CD4-positive, alpha-beta memory T cell (primary cell): Measurements from ENCODE around the gene DOCK1. TPM values are rescaled to one million over a fixed set of nuclear protein-coding genes. Genes with fewer than 3 reads are reported as not detected.

Experiments
- CTCF ChIA-PET: fragments of 350-600 bp; sonication (Branson Sonifier 250); formaldehyde crosslinking; loops from one replicate; lab custom pipeline; 2021; ENCODE audit warnings: inconsistent platforms; ENCODE audit not compliant: partially characterized antibody; lab: Charles Lee
- POLR2A ChIA-PET: fragments of 350-600 bp; sonication (Branson Sonifier 250); formaldehyde crosslinking; loops from one replicate; lab custom pipeline; 2021; ENCODE audit not compliant: partially characterized antibody; lab: Charles Lee
- DNase-seq, 5 donors: peaks; one replicate each; pipeline versions ENCODE4 v3.0.0 to v3.0.0-alpha.2; 2020 to 2022; ENCODE audit warnings: mixed read lengths in 1 of 5
- H3K27ac ChIP-seq: one replicate; pipeline ENCODE4 v1.7.0; 2013; ENCODE audit warnings: low read depth, low read length
- H3K27me3 ChIP-seq: 2 replicates; pipeline ENCODE4 v1.7.0; 2013; ENCODE audit warnings: mild to moderate bottlenecking, low read length, moderate library complexity; ENCODE audit not compliant: insufficient read depth
- H3K36me3 ChIP-seq: 2 replicates; pipeline ENCODE4 v1.7.0; 2013; ENCODE audit warnings: mild to moderate bottlenecking, low read length, moderate library complexity; ENCODE audit not compliant: insufficient read depth
- H3K4me1 ChIP-seq: 2 replicates; pipeline ENCODE4 v1.7.0; 2013; ENCODE audit warnings: mild to moderate bottlenecking, low read length, moderate library complexity; ENCODE audit not compliant: insufficient read depth
- H3K4me3 ChIP-seq, 2 donors: one replicate each; pipeline ENCODE4 v1.7.0; 2013; ENCODE audit warnings: low read length in 2 of 2, mild to moderate bottlenecking in 1 of 2
- H3K9me3 ChIP-seq, 2 donors: one replicate each; pipeline ENCODE4 v1.7.0; 2013; ENCODE audit warnings: low read length in 2 of 2, control low read depth in 1 of 2; ENCODE audit not compliant: control insufficient read depth in 1 of 2
- H3K27ac Mint-ChIP-seq, 7 donors: one replicate each; pipeline ENCODE4 v1.8.0; 2020 to 2021; ENCODE audit warnings: mixed read lengths in 7 of 7, mild to moderate bottlenecking in 6 of 7, inconsistent platforms in 3 of 7, moderate library complexity in 3 of 7
- H3K27me3 Mint-ChIP-seq, 2 donors: one replicate each; pipeline ENCODE4 v1.8.0; 2020 to 2021; ENCODE audit warnings: mixed read lengths in 2 of 2
- H3K36me3 Mint-ChIP-seq, 2 donors: one replicate each; pipeline ENCODE4 v1.8.0; 2020 to 2021; ENCODE audit warnings: mixed read lengths in 2 of 2, inconsistent platforms in 1 of 2, mild to moderate bottlenecking in 1 of 2
- H3K4me1 Mint-ChIP-seq, 4 donors: one replicate each; pipeline ENCODE4 v1.8.0; 2020 to 2021; ENCODE audit warnings: mixed read lengths in 4 of 4, mild to moderate bottlenecking in 1 of 4
- H3K4me3 Mint-ChIP-seq, 8 donors: one replicate each; pipeline ENCODE4 v1.8.0; 2020 to 2021; ENCODE audit warnings: mixed read lengths in 8 of 8, mild to moderate bottlenecking in 7 of 8, moderate library complexity in 6 of 8, inconsistent platforms in 3 of 8
- H3K9me3 Mint-ChIP-seq, 8 donors: one replicate each; pipeline ENCODE4 v1.8.0; 2020 to 2021; ENCODE audit warnings: mixed read lengths in 8 of 8, mild to moderate bottlenecking in 5 of 8, inconsistent platforms in 3 of 8, moderate library complexity in 1 of 8
- intact Hi-C: fragments of 100-400 bp; cut with micrococcal nuclease; formaldehyde crosslinking; loops from one replicate; pipeline ENCODE4 v1.15.1; 2023
- polyA plus RNA-seq, 2 donors: library from polyadenylated mRNA; unstranded; fragments of 300-500 nt; fragmentation: Illumina TruSeq; gene quantifications; one replicate each; pipeline ENCODE4 v1.2.3, GENCODE V29; 2021
- total RNA-seq, 2 experiments: library from RNA; stranded (reverse); gene quantifications; one replicate each; pipeline ENCODE4 v1.2.3, GENCODE V29; 2021

Gene DOCK1
- total and polyA plus RNA-seq, 4 experiments from 2014 or later, result 0.17 TPM; not detected in 2

DNA sequence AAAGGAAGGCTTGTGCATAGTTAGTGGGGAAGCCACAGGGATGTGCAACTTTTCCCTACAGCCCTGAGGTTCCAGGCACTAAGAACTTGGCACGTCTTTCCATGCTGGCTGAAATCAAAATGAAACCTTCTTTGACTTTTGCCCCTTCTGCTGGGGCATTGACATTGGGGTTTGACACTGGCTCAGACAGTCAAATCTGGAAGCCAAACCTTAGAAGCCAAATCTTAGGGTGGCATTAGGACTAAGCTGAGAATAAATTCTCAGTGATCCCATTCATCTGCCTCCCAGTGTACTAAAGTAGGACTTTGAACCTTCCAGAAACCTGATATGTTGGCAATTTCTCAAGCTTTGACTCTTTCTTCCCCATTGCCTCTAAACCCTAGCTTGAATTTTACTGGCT, 322.4 kb downstream of the DOCK1 start:
- DNase-seq, result no peak
- Mint-ChIP-seq H3K36me3 (no peaks in the 10 kb centered on the region), H3K9me3 (no peaks in the 10 kb centered on the region), H3K4me3 (no peak overlapping the region), H3K27me3 (peaks cover 0 to 2% of the 10 kb centered on the region in 2 donors), H3K4me1 (no peaks in the 10 kb centered on the region), H3K27ac (no peak overlapping the region)
- ChIA-PET CTCF (no interaction called here), POLR2A (no interaction called here)
- intact Hi-C loops, result no loop called here
- Histone ChIP-seq H3K27me3 (no peaks in the 10 kb centered on the region), H3K4me1 (no peaks in the 10 kb centered on the region), H3K36me3 (no peaks in the 10 kb centered on the region), H3K27ac (no peak overlapping the region), H3K9me3 (no peaks in the 10 kb centered on the region), H3K4me3 (no peak overlapping the region)

DNA sequence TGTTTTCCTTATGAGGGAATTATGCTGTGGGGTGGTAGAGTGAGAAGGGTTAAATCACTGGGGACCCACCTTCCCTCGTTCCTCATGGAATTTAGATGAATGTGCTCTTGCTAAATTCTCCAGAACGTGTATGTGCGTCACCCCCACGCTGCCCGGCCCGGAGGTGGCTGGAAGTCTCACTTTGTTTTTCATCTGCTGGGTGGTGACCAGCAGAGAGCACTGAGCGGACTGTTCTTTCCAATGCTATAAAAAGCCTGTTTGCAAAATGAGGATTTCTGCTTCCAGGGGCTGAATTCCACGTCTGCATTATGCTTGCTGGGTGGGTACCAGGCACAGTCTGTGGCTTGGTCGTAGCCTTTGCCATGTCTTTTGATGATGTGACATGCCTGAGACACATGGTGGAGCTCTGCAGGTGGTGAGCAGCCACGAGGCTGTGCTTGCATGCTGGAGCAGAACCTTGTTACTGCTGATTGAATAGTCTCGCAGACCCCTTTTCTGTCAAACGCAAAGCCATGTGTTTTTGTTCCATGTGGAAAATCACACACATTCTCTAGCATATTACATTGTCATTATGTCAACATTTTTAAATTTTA, 323.1 kb downstream of the DOCK1 start:
- H3K4me1 Mint-ChIP-seq, result no peaks in the 10 kb centered on the region
- Histone ChIP-seq H3K4me3 (no peak overlapping the region), H3K27ac (no peak overlapping the region), H3K4me1 (no peaks in the 10 kb centered on the region), H3K36me3 (no peaks in the 10 kb centered on the region), H3K9me3 (no peaks in the 10 kb centered on the region), H3K27me3 (no peaks in the 10 kb centered on the region)
- H3K36me3 Mint-ChIP-seq, result no peaks in the 10 kb centered on the region
- intact Hi-C loops, result no loop called here
- H3K27me3 Mint-ChIP-seq, result peaks cover 0 to 2% of the 10 kb centered on the region in 2 donors
- POLR2A ChIA-PET, result no interaction called here
- H3K27ac Mint-ChIP-seq, result no peak overlapping the region
- H3K4me3 Mint-ChIP-seq, result no peak overlapping the region
- no peaks in the 10 kb centered on the region for H3K9me3 Mint-ChIP-seq
- CTCF ChIA-PET, result no interaction called here
- no peak for DNase-seq

GRCh38 chr10:127234306-127234800, 329.1 kb downstream of the DOCK1 start:
- POLR2A ChIA-PET, result no interaction called here
- CTCF ChIA-PET, result no interaction called here
- H3K27me3 Mint-ChIP-seq, result no peaks in the 10 kb centered on the region

DNA sequence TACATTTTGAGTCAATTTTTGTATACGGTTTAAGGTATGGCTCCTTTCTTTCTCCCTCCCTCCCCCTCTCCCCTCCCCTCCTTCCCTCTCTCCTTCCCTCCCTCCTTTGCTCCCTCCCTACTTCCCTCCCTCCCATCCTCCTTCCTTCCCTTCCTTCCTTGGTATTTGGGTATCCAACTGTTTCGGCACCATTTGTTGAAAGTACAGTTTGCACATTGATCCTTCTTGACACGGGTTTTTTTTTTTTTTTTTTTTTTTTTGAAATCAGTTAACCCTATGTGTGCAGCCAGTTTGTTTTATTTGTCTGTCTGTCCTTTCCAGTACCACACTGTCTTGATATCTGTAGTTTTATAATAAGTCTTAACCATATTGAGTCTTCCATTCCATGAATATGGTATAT, 331.0 kb downstream of the DOCK1 start:
- no peaks in the 10 kb centered on the region for H3K27me3 Mint-ChIP-seq
- no peak overlapping the region for H3K27ac Mint-ChIP-seq
- CTCF ChIA-PET, result no interaction called here

More at GRCh38 chr10:127234306-127234800, 329.1 kb downstream of the DOCK1 start:
- Histone ChIP-seq H3K4me3 (no peak overlapping the region), H3K9me3 (no peaks in the 10 kb centered on the region), H3K27me3 (no peaks in the 10 kb centered on the region), H3K36me3 (no peaks in the 10 kb centered on the region), H3K4me1 (no peaks in the 10 kb centered on the region), H3K27ac (no peak overlapping the region)
- no peak overlapping the region for H3K27ac Mint-ChIP-seq
- H3K4me1 Mint-ChIP-seq, result no peaks in the 10 kb centered on the region
- no peaks in the 10 kb centered on the region for H3K36me3 Mint-ChIP-seq
- intact Hi-C loops, result no loop called here
- no peak for DNase-seq
- no peaks in the 10 kb centered on the region for H3K9me3 Mint-ChIP-seq
- no peak overlapping the region for H3K4me3 Mint-ChIP-seq

DNA sequence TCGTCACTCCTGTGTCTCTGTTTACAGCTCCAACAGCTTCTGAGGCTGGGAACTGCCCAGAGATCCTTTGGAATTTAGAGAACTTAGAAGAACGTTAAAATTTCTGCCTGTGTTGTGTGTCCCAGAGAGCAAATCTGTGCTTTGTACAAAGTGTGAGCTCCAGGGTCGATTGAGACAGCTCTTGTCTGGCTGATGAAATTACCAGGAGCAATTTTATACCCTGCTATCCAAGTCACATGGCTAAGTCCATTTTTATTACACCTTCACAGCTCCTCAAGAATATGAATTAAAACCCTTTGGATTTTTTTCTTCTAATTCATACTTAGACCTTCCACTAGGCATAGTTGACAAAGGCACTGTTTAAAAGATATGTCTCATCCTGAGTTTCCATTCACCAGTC, 337.7 kb downstream of the DOCK1 start:
- Histone ChIP-seq H3K4me1 (no peaks in the 10 kb centered on the region), H3K27ac (no peak overlapping the region), H3K9me3 (no peaks in the 10 kb centered on the region), H3K27me3 (no peaks in the 10 kb centered on the region), H3K4me3 (no peak overlapping the region), H3K36me3 (no peaks in the 10 kb centered on the region)
- Mint-ChIP-seq H3K9me3 (no peaks in the 10 kb centered on the region), H3K4me1 (no peaks in the 10 kb centered on the region), H3K27me3 (peaks cover 0 to 2% of the 10 kb centered on the region in 2 donors), H3K36me3 (no peaks in the 10 kb centered on the region), H3K4me3 (no peak overlapping the region), H3K27ac (no peak overlapping the region)
- ChIA-PET POLR2A (no interaction called here), CTCF (interaction anchor here (1.1 to 1.2 kb wide), 2 partner anchors 11 to 22 kb away, joined by 3 to 5 read pairs; no protein-coding TSS in a partner anchor)
- DNase-seq, result no peak
- intact Hi-C loops, result no loop called here

More for the DNA sequence above, 331.0 kb downstream of the DOCK1 start:
- no peaks in the 10 kb centered on the region for H3K4me1 Mint-ChIP-seq
- no peaks in the 10 kb centered on the region for H3K4me1 ChIP-seq
- H3K36me3 ChIP-seq, result no peaks in the 10 kb centered on the region
- no peak for DNase-seq
- H3K9me3 Mint-ChIP-seq, result no peaks in the 10 kb centered on the region
- H3K27me3 ChIP-seq, result no peaks in the 10 kb centered on the region
- no peaks in the 10 kb centered on the region for H3K9me3 ChIP-seq
- H3K27ac ChIP-seq, result no peak overlapping the region
- POLR2A ChIA-PET, result no interaction called here
- intact Hi-C loops, result no loop called here
- no peak overlapping the region for H3K4me3 Mint-ChIP-seq
- no peaks in the 10 kb centered on the region for H3K36me3 Mint-ChIP-seq
- H3K4me3 ChIP-seq, result no peak overlapping the region

DNA sequence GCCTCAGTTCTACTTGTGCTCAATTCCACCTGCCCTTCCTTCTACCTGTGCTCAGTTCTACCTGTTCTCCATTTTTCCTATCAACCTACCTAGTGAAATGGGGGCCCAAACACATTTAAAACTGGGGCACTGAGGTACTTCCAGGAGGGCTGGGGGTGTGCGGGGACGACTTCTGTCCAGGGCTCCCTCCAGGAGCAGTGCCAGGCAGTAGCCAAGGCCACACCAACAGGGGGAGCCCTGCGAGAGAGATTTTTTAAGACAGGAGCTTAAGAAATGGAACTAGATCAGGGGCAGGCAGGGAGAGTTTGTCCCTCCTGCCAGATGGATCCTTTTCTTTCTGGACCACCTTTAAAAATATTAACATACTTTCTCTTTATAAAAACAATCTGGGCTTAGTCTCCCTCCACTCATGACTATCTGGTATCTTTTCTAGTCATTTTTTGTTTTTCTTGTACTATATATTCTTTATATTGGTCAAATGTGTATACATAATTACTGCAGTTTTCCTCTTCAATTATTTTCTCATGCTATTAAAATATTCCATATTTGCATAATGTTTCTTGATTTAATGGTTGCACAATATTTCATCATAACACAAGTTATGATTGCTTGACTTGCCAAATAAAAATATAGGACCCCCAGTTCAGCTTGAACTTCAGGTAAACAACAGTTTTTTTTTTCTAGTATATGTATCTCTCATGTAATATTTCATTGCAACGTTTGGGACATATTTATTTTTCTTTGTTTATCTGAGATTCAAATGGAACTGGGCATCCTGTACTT, 338.5 kb downstream of the DOCK1 start:
- CTCF ChIA-PET, result interaction anchor here (1.1 to 1.2 kb wide), 2 partner anchors 10 to 23 kb away, joined by 3 to 5 read pairs; no protein-coding TSS in a partner anchor

GRCh38 chr10:127245456-127245855, 340.2 kb downstream of the DOCK1 start:
- no peaks in the 10 kb centered on the region for H3K27me3 ChIP-seq
- ChIA-PET POLR2A (no interaction called here), CTCF (no interaction called here)
- H3K27ac ChIP-seq, result no peak overlapping the region
- Mint-ChIP-seq H3K4me3 (no peak overlapping the region), H3K27ac (peak overlapping the region in 1 of 7 donors; percentile 20), H3K4me1 (peaks cover 0 to 2% (median 0%) of the 10 kb centered on the region in 4 donors), H3K36me3 (no peaks in the 10 kb centered on the region), H3K27me3 (peaks cover 0 to 2% of the 10 kb centered on the region in 2 donors), H3K9me3 (no peaks in the 10 kb centered on the region)
- no peaks in the 10 kb centered on the region for H3K4me1 ChIP-seq
- H3K9me3 ChIP-seq, result no peaks in the 10 kb centered on the region
- intact Hi-C loops, result no loop called here
- no peaks in the 10 kb centered on the region for H3K36me3 ChIP-seq
- DNase-seq, result no peak
- H3K4me3 ChIP-seq, result no peak overlapping the region

More for the DNA sequence above, 338.5 kb downstream of the DOCK1 start:
- Mint-ChIP-seq H3K36me3 (no peaks in the 10 kb centered on the region), H3K9me3 (no peaks in the 10 kb centered on the region), H3K27ac (no peak overlapping the region), H3K4me1 (no peaks in the 10 kb centered on the region), H3K27me3 (peaks cover 0 to 2% of the 10 kb centered on the region in 2 donors), H3K4me3 (no peak overlapping the region)
- peak in 3 of 5 donors; percentile 5 to 17 (median 15) for DNase-seq
- Histone ChIP-seq H3K27me3 (no peaks in the 10 kb centered on the region), H3K9me3 (no peaks in the 10 kb centered on the region), H3K27ac (no peak overlapping the region), H3K4me1 (no peaks in the 10 kb centered on the region), H3K36me3 (no peaks in the 10 kb centered on the region), H3K4me3 (no peak overlapping the region)
- intact Hi-C loops, result no loop called here
- POLR2A ChIA-PET, result no interaction called here
